NCI-H1694 treated with DMSO at 0.1 percent for 48 hours (cell line): ENCODE data around the gene JAML.

ENCODE experiments used
- DNase-seq: peaks from one replicate; lab custom pipeline; 2025; lab: John Stamatoyannopoulos, UW

Gene JAML

DNA sequence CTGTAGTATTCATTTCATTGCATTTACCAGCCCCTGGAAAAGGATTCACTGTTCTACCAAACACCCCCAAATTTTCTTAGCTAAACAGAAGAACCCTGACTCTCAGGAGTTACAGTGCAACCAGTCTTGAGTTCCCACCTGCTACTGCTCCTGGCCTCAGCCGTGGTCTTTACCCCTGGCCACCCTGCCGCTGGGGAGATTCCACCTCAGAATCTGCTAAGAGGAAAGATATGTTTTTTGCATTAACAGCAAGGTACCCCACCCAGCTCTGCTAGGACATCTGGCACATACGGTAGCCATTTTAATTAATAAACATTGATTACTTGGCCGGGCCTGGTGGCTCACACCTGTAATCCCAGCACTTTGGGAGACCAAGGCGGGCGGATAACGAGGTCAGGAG is 9.0 kb downstream of the JAML start:
- no peak for DNase-seq

DNA sequence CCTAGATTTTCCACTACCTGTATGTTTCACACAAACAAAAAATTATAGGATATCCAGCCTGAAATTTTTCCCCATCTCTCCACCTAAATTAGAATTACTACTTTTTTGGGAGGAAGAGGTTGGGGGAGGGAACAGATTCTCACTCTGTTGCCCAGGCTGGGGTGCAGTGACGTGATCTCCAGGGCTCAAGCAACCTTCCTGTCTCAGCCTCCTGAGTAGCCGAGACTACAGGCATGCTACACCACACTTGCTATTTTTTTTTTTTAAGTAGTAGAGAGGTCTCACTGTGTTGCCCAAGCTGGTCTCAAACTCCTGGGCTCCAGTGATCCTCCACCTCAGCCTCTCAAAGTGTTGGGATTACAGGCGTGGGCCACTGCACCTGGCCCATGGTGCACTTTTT is 9.5 kb downstream of the JAML start:
- no peak for DNase-seq

DNA sequence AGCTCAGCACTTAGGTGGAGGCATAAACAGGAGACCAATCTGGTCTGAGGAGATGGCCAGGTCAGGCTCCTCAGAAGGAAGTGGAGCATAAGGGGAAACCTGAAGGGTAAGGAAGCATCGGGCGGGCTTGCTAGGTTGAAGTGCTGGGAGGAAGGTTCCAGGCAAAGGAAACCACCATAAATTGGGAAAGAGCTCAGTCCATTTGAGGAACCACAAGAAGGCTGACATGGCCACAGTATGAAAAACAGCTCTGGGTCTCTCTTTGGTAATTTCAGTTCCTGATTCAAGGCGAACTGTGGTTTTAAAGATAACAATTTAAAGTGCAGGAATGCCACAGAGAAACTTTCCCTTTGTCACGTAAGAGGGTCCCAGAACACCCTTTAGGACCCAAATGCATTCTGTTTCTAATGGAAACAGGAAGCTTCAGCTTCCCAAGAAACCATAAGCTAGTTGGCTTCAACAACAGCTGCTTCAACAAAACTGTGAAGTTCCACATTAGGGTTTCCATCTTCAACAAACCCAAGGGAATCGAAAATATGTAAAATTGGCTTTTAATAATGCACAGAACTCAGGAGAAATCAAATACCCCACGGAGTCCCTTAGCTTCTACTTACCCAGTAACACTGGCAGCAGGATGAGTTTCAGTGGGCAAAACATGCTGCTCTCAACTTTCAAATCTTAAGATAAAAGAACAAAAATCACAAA is 10.4 kb downstream of the JAML start:
- DNase-seq: no peak

DNA sequence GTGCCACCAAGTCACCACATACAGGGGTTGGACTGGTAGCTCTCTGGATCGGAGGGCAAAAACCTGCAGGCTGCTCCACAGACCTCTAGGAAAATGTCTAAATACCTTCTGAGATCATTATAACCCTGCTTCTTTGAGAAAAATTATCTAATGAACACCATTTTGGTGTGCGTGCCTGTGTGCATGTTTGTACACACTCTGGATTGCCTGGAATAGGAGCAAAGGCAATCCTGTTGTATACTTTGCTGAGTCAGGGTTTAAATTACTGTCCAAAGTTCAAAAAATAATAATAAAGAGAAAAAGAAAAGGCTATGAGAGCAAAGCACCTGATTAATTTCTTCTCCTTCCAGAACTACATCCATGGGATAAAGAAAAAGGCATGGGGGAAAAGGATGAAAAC is 11.0 kb downstream of the JAML start:
- no peak for DNase-seq

DNA sequence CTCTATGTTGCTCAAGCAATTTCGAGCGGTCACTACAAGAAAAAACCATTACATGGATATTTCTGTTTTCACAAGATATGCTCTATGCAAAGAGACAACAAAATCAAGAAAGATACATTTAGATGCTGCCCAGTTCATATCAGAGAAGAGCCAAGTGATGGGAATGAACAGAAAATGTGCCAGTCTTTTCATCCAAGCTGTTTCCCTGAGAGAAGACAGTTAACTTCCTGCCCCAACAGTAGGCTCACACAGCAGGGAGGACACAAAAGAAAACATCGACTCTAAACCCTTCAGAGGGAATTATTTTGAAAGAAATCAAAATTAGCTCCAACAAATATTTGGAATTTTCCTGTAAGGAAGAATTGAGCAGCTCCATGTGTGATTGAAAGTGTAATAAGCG is 11.6 kb downstream of the JAML start:
- no peak for DNase-seq

DNA sequence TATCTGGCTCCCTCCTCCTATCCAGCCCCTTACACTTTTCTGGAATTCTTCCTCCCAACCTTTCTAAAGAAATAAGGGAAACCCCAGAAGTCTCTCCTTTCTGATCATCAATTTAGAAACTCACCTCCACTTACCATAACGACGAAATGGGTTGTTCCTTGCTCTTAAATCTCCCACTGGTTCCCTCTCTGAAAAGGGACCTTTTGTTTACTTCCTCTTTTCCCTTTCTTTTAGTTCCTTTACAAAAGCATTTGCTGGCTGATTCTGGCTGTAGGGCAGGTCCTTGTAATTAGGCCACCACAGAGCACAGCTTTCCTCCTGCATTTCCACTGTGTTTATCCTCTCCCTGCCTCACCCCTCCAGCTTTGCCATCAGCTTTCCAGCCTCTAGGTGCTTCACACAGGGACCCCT is 12.0 kb downstream of the JAML start:
- no peak for DNase-seq

DNA sequence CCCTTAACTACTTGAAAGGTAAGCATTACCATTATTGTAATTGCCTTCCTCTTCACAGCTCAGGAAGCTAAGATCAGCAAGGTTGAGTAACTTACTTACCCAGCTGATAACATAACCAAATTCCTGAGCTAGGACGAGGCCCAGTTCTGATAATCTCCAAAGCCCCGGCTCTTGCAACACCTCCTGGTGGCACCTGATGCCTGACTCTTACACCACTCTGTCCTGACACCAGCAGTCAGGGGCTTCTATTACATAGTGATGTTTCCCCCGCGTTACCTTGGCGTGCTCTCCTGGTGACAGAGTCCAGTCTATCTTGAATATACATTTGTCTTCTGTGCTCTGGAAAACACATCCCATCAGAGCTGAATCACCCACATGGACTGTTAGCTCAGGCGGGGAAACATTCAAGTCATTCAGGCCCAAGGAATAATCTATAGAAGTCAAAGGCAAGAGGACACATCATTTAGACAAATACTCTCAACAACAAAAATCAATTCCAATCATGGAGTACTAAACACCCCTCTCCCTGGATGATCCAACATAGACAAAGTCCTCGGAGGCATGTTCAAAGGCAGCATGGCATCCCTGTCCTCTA is 12.6 kb downstream of the JAML start:
- no peak for DNase-seq

DNA sequence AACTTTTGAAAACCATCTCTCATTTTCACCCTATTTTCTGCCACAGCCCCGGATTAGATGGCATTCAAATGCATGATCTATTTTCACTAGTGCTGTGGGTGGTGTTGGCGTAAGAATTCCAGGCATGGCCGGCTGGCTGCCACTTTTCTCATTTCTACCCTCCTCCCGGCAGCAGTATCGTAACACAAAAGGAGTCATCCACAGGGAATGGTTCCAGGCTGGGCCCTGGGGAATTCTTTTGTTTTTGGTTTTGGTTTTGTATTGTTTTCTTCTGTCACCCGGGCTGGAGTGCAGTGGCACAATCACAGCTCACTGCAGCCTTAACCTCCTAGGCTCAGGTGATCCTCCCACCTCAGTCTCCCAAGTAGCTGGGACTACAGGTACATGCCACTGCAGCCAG is 13.8 kb downstream of the JAML start:
- DNase-seq: no peak

DNA sequence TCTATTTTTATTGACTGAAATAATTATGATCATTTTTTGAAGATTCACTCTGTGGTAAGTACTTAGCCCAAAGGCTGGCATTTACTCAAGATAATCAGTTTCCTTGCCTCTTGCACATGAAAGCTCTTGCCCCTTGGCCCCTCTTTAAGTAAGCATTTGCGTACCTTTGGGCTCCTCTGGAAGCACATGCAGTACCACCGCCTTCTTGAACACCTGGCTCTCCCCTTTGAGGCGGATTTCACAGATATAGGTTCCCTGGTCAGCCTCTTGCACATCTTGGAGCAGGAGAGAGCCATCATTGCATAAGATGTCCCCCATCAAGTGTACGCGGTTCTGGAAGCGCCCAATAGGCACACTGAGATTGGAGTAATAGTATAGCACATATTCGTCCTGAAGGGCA is 14.5 kb downstream of the JAML start:
- DNase-seq: no peak

DNA sequence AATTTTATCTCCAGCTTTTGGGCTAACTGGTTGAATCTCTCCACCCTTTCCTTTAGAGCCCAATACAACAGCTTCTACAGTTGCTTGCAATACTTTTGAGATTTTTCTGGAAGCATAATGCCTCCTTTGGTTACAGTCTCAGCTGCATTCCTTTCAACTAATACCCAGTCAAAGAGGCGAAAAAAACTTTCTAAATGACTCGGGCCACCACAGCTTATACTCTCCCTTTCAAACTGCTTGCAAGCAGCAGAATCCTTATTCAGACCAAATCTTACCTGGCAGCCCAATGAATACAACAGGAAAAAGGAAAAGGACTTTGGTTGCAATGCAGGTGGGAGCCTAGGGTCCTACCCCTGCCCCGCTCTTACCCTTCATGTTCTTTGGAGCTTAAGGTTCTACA is 15.8 kb downstream of the JAML start:
- DNase-seq: no peak

DNA sequence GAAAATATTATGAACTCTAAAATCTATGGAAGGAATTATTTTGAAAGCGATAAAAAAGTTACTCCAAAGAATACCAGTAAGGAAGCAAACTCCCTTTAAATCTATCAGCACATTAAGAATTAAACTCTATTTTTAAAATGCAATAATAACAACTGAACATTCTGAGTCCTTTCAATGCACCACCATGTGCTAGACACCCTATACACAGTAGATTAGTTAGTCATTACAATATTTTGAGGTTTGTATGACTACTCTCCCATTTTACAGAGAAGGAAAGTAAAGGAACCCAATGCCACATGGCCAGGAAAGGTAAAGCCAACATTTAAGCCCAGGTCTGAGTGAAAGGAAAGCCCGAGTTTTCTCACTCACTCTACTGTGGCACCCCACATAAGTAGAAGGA is 17.7 kb downstream of the JAML start:
- DNase-seq: no peak

DNA sequence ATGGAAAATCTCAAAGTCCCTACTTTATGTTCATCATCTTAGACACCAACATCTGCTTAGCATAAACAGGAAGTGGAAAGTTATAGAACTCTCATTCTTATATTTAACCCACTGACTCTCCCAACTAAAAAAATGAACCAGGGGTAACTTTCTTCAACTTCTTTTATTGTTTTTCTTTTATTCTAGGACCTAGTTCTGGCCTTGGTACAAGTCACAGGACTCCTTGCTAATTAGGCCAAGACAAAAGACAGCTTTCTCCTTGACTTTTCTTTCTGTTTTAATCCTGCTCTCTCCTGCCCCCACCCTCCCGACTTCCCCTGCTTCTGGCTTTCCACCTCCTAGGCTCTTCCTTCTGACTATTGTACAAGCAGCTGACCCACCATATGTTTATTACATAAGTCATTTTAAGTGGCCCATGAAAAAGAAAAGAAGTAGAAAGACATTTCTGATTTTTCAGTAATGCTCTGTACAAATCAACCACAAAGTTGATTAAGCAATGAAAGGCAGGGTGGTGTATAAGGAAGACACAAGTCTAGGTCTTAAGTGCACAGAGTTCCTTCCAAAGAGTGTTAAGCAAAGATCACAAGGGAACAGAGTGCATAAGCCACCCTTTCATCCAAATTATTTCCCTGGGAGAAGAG is 18.3 kb downstream of the JAML start:
- no peak for DNase-seq

DNA sequence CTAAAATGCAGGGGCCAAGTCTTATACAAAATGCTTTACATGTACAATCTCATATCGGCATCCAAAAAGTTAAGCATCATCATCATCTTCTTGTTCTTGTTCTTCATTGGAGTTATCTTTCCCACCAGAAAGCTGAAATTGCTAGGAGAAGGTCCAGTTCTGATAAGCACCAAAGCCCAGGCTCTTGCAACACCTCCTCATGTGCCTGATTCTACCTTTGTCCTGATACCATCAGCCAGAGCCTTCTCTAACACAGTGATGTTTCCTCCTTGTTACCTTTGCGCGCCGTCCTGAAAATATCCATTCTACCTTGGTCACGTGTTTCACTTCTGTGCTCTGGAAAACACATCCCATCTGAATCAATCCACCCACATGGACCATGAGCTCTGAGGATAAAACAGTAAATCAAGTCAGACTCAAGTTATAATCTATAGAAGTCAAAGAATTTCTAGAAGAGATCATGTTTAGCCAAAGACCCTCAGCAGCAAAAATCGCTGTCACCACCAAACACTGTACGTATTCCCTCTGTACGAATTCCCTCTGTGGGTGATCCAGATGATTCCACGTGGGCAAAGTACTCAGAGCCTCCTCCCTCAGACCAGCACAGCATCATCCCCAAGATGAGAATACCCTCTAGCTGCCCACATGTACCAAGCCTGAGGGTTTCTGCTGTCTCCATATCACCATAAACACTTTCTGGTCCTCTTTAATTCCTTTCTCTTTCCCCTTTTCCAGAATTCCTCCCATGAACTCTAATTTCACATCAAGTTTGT is 19.0 kb downstream of the JAML start:
- no peak for DNase-seq

DNA sequence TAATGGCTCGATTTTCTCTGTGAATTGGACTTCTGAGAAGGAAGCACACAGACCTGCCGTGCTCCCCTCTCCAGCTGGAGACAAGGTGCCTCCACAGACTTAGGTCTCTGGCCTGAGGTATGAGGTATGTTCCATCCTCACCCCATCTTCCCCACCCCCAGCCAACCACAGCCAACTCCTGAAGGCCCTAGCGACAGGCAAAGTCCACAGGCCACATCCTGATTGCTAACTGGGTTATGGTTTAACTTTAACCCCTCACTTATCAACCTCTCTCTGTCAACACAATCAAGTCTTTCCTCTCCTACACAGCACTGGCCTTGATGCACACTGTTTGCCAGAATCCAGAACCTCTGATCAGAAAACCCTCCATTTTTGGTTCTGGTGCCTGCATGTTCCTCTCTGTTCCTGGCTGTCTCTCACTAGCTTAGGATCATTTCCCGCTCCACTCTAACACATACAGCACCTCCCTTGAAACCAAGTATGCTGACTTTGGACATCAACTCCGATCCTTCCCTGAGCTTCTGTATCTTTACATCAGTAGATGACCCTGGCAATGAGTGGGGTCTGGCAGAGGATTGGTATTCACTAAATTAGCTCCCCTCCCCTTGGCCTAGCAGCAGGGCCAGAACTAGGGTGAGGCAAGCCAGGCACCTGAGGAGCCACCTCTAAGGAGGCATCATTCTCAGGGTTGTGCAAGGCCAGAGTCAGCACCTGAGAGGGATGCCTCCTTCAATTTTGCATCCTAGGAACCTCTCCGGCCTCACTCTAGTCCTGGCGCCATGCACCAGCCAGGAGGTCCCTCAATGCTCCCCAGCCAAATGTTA is 22.0 kb downstream of the JAML start:
- no peak for DNase-seq

DNA sequence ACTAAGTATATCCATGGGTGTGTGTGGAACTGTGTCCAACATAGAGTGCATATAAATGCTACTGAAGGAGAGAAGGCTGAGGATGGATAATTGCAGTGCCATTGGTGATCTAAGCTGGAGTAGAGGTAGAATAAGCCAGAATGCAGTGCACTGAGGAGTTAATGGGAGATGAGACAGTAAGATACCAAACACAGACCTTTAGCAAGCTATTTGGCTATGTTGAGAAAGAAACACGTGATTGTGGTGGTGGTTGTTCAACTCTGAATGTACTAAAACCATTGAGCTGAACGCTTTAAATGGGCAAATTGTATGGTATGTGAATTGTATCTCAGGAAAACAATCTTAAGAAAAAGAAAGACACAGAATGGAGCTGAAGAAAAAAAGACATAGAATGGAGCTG is 22.8 kb downstream of the JAML start:
- DNase-seq: no peak

DNA sequence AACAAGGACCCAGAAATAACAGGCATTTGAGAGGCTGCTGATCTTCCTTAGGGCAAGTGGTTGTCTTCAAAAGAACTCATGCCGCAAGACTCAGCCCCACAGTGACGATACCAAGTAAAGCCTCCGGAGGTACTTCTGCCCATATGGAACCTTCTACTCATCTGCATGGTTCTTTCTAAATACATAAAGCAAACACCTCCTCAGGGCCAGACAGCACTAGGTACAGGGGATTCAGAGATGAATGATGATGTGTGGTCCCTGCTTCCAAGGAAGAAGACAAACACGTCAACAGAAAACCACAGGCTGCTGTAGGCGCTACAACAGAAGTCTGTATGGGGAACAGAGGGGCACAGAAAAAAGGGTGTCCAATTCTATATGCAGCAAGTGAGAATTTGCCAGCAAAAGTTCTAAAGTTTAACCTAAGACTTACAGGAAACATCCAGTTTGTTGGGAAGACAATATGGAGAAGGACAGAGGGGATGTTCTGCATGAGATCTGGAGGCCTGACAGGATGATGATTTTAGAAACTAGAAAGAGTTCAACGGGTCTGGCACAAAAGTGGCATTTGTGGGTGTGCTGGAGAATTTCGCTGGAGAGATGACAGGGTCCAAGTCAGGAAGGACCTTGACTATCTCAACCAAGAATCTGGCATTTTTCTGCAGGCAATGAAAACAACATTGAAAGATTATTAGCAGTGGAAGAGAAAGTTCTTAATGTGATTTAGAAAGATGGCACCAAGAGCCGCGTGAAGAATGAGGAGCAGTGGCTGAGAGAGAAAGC is 23.7 kb downstream of the JAML start:
- DNase-seq: no peak

DNA sequence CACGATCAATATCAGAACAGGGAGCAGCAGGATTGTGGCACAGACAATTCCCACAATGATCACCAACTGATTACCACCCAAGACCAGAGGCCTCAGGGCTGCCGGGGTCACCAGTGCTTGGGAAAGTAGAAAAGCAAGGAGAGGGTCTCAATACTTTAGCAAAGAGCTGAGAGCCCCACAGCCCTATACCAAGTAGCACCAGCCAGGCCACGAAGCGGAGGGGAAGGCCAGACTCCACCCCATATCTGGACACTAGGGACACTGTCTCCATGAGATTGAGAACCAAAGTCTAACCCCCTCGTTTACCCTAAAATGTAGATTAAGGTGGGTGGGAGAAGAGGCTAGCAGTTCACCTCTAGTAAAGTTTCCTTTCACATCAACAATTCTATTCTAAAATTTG is 24.3 kb downstream of the JAML start:
- no peak for DNase-seq

DNA sequence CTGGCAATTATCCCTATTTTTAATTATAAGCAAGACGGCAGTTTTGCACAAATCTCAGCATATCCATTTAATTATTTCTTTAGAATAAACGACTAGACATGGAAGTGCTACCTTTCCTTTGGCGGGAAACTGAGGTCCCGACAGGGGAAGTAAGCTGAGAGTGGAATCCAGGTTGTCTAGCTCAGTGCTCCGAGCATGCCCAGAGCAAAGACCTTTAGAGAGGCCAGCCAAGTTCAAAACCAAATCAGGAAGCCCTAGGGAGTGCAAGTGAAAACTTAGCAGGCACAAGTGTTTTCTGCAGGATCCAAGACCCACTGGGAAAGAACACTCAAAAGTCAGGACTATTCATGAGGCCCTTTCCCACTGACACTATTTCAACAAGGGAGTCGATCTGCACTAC is 25.7 kb downstream of the JAML start:
- no peak for DNase-seq

DNA sequence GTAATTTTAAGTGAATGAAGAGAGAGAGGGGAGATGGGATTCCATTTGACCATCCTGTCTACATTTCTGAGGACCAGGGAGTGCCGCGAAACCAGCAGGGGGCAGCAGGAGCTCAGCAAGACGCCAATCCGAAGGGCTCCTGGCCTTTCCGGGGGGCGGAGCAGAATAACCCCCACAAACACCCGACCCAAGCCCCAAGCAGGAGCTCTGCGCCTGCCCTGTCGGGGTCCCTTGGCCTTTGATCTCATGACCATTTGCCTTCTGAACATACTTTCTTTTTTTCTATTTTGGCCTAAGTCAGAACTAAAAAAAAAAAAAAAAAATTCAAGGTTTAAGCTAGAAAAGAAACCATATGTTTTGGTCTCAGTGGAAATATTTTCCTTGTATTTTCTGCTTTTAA is 26.4 kb downstream of the JAML start:
- no peak for DNase-seq

DNA sequence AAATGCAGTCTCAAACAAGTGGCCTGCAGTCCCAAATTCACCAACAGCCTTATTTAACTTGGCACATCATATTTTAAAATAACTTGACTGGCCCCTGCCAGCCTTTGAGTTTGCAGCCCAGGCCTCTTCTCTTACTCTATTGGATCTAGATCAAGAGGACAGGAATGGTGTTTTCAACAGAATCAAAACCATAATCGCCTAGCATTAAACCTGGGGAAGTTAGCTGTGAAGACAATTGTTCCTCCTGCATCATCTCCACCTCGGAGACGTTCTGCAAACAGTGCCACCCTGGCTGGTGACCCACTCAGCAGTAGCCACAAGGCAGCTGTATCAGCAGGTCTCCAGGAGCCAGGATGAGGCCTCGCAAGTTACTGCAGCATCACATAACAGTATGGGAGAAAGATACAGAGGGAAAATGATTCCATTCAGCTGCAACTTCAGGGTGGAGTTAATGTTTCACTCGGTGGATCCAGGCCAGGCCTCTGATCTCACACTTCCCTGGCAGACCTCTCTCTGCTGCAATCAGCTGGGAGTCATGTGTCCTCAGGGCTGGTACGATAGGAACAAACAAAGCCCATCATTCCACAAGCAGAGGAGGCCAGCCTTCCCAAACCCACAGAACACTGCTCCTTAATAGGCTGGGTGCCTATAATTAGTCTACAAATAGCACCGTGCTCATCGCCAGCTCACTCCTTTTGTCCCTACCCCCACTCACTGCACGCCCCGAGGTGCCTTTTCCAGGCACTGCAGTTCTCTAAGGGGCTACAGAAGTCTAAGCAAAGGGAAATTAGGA is 29.8 kb downstream of the JAML start:
- DNase-seq: no peak
